MV-4-11 (cell line): ENCODE measurements around the gene PPIP5K2.
"Not testable (repeated sequence)": the region's sequence is repeated elsewhere in the genome, so short reads cannot be mapped to it uniquely, and the experiment has no call there.

ENCODE experiments used
- DNase-seq: peaks from one replicate; lab custom pipeline; 2025; lab: John Stamatoyannopoulos, UW

PPIP5K2 gene

GRCh38 chr5:103207653-103208052 lies 87.6 kb downstream of the PPIP5K2 start:
- DNase-seq = peak; percentile 72

DNA sequence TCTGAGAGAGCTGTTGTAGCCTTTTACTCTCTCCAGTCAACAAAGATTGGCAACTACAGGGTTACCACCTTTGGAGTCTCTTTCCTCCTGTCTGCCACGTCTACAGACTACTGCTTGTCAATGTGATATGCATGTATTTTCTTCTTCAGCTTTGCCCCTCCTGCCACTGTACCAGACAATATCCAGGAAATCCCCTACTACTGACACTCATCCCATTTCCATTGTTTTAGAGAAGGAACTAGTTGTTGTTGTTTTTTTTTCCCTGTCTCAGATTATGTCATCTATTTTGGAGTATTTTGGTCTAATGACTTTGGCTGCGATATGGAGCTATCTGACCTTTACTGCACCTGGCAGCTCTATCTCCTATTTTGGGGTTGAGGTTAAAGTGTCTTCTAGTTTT lies 88.4 kb downstream of the PPIP5K2 start:
- no peak for DNase-seq

DNA sequence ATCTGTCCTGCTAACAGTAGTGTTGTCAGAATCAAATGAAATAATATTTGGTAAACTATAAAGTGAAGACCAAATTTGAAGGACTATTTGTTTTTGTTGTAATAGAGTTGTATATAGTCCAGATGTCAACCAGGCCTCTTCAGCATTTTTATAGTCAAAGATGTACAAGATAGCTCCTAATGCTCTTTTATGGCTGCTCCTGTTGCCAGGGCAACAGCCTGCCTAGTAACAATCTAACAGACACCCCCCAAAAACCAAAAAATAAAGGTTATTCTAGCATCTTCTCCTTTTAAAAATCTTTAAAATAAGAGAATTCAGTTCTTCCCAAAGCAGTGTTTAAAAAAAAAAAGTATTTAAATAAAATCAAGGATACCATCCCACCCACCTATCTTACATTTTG lies 89.0 kb downstream of the PPIP5K2 start:
- DNase-seq = no peak

DNA sequence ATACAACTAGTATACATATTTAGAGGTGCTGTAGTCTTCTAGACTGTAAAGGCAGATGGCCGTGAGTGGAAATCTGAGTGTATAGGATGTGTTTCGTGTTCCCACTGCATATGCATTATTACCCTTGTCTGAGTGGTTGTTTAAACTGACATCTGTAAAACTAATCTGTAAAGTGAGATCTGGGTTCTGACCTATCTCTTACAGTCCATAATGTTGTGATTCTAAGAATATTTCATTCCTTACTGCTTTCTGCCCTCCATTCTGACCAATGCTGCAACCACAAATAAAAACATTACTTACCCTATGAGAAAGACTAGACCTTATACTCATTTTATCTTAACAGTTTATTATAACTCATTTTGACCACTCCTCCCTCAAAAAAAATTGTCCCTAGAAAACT lies 90.9 kb downstream of the PPIP5K2 start:
- DNase-seq = no peak

- DNase-seq = peak; percentile 39
Observed at GRCh38 chr5:103211576-103212561, 91.8 kb downstream of the PPIP5K2 start.

GRCh38 chr5:103216137-103216536 lies 96.0 kb downstream of the PPIP5K2 start:
- DNase-seq = peak; percentile 12

GRCh38 chr5:103216697-103217096 lies 96.6 kb downstream of the PPIP5K2 start:
- DNase-seq = no peak

- no peak for DNase-seq
Observed at GRCh38 chr5:103217101-103217500, 97.0 kb downstream of the PPIP5K2 start.

DNA sequence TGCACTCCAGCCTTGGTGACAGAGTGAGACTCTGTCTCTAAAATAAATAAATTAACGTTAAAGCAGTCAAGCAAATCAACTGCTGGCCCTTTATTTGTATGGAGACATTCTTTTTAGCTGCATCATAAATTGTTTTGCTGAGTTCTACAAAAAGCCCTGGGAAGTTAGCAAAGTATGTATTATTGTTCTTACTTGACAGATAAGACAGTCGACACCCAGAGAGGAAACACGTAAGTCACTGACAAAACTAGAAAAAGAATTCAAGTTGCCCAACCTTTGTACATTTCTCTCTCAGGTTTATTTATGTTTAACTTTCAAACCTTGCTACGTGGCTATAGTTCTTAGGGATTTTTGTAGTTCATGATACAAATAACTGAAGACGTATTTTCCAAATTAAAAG lies 98.1 kb downstream of the PPIP5K2 start:
- no peak for DNase-seq

GRCh38 chr5:103219074-103219473 lies 99.0 kb downstream of the PPIP5K2 start:
- not testable (repeated sequence) for DNase-seq

DNA sequence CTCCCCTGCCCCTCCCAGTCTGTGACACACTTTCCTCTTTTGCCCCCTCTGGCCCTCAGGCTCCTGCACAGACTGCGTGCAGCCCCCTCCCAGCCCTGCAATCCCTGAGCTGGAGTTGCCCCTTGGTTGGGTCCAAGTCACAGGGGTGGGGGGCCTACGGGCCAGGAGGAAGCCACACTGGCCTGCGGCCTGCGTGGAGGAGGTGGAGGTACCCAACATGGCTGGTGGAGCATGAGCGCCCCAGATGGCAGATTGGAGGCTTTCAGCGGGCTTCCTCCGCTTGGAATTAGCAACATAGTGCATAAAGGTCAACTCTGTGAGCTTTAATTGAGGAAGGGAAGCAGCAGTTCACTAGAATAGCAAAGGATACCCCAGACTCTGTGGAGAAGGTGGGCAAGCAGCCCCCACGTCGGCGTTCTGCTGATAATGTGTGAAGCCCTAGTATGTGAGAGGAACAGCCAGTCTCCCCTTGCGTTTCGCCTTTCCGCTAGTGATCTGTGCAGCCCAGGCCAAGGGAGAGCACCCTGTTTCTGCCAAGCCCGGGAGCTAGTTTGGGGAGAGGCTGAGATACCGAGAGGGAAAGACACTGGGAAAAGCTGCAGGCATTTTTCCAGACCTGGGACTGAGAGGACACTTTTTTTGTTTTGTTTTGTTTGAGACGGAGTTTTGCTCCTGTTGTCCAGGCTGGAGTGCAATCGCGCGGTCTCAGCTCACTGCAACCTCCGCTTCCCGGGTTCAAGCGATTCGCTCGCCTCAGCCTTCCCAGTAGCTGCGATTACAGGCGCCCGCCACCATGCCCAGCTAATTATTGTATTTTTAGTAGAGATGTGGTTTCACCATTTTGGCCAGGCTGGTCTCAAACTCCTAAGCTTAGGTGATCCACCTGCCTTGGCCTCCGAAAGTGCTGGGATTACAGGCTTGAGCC lies 103.2 kb downstream of the PPIP5K2 start:
- DNase-seq = no peak

- DNase-seq = peak; percentile 79
Observed at GRCh38 chr5:103224118-103224893, 104.2 kb downstream of the PPIP5K2 start.

- no peak for DNase-seq
Observed at GRCh38 chr5:103224894-103225246, 104.8 kb downstream of the PPIP5K2 start.

DNA sequence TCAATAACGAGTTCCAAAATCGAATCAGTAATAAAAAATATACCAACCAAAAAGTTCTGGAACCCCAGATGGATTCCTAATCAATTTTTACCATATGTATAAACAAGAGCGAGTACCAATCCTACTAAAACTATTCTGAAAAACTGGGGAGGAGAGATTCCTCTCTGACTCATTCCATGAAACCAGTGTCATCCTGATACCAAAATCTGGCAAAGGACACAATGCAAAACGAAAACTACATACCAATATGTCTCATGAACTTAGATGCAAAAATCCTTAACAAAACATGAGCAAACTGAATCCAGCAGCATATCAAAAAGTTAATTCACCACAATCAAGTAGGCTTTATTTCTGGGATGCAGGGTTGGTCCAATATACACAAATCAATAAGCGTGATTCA lies 108.0 kb downstream of the PPIP5K2 start:
- DNase-seq = no peak

- peak; percentile 82 for DNase-seq
Observed at GRCh38 chr5:103228588-103228987, 108.5 kb downstream of the PPIP5K2 start.

- DNase-seq = peak; percentile 21
Observed at GRCh38 chr5:103232393-103232999, 112.4 kb downstream of the PPIP5K2 start.

DNA sequence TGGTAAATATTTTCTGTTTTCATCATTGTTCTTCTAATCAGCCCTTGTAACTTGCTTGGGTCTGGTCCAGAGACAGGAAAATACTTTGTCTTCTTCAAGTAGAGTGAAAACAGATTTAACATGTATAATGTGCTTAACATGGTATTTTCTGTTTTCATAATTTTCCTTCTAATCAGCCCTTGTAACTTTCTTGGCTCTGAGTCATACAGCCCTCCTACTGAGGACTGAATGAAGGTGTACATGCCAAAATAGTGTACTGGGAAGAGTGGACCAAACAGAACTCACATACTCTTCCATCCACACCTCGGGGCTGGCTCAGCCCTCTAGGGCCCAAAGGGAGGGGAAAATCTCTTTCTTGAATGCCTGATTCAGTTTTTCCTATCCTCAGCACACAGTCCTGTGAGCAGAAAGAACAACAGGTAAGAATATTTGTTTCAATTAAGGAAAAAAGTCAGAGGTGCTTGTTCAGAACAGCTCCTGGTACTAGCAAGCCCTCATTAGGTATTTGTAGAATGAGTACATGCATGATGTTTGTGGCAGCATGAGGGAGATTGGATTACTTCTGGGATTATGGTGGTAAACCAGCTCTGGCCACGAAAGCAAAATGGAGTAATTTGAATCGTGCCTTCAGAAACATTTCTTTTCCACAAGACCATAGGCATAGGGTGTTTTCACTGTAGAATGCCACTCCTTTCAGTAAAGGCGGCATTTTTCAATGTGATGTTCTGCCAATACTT lies 114.3 kb downstream of the PPIP5K2 start:
- DNase-seq = no peak

DNA sequence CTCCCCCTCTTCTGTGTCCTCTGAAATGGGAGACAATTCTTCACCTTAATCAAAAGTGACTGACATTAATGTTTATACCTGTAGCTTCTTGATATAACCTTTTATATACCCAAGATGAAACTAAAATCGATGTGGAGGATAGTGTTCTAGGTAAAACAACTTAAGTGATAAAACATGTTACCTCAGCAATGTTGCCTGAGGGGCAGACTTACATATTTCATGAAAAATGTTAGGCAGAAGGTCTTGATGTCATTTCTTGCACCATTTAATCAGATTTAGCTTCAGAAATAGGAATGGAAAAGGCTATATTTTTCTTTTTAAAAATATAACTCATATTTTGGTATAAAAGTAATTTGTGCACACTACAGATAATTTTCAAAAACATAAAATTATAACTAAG lies 115.8 kb downstream of the PPIP5K2 start:
- no peak for DNase-seq

DNA sequence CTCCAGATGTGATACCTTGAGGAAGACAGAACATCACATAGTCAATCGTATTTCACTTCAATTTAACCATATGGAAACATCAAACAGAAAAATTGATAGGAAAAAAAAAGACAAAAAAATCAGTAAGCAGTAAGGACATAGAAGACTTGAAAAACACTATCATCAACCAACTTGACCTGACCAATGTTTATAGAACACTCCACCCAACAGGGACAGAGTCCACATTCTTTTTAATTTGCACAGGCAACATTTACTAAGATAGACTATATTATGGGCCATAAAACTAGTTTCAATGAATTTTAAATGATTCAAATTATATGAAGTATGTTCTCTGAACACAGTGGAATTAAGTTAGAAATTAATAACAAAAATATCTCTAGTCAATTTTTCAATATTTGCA lies 117.7 kb downstream of the PPIP5K2 start:
- DNase-seq = no peak

- DNase-seq = no peak
Observed at GRCh38 chr5:103243665-103244064, 123.6 kb downstream of the PPIP5K2 start.

DNA sequence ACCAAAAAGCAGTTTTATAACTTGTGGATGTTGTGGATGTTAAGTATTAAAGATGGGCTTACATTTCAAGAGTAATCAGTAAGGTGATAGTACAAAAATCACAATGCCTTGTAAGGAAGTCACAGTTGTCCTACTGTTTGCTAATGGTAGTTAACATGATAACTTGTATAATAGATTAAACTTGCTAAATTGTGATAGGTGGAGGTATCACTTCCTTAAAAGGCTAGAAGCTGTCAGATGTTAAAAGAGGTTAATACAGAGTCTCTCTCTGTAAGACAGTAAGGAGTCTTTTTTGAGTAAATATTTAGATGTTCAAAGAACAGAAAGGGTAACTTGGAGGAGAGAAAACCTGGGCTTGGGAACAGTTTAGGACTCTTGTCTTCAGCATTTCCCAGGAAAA lies 124.3 kb downstream of the PPIP5K2 start:
- no peak for DNase-seq
